GM21367 (cell line): ENCODE data around the gene TUBB.
A peak's percentile ranks its signal among the peaks of the same experiment; 100 is the strongest.
"Not testable (repeated sequence)": the region's sequence is repeated elsewhere in the genome, so short reads cannot be mapped to it uniquely, and the experiment has no call there.

Source experiments
- ATAC-seq: cut with Tn5 transposase; IDR thresholded peaks from one replicate; pipeline ENCODE4 v1.9.1; 2021; ENCODE audit not compliant: unreplicated experiment

The TUBB gene

DNA sequence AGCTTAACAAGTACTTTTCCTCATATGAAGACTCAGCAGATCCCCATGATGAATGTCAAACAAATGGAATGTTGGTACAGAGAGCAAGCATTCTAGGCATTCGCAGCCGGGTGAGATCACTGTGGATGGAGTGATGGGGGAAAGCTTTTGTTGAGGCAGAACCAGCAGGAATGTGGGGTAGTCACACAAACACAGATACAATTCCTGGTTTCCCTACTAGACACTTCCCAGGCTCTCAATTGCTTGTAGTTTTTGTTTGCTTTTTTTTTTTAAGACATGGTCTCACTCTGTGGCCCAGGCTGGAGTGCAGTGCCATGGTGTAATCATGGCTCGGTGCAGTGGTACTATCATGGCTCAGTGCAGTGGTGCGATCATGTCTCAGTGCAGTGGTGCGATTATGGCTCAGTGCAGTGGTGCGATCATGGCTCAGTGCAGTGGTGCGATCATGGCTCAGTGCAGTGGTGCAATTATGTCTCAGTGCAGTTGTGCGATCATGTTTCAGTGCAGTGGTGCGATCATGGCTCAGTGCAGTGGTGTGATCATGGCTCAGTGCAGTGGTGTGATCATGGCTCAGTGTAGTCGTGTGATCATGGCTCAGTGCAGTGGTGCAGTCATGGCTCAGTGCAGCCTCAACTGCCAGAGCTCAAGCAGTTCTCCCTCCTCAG is 39.6 kb downstream of the TUBB start:
- ATAC-seq = no peak

DNA sequence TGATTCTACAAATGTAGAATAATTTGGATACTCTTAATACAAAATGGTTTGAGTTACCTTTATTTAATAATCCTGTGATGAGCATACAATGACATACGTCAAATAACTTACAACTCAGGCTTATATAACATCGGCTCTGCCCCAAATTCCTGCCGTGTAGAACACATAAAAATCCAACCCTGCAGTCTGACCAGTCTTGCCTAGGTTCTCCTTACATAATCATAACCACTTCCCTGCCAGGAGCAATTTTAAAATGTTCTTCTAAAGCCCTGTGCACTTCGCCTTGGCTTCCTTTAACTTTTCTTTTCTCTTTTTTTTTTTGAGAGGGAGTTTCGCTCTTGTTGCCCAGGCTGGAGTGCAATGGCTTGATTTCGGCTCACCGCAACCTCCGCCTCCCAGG is 40.4 kb downstream of the TUBB start:
- no peak for ATAC-seq

DNA sequence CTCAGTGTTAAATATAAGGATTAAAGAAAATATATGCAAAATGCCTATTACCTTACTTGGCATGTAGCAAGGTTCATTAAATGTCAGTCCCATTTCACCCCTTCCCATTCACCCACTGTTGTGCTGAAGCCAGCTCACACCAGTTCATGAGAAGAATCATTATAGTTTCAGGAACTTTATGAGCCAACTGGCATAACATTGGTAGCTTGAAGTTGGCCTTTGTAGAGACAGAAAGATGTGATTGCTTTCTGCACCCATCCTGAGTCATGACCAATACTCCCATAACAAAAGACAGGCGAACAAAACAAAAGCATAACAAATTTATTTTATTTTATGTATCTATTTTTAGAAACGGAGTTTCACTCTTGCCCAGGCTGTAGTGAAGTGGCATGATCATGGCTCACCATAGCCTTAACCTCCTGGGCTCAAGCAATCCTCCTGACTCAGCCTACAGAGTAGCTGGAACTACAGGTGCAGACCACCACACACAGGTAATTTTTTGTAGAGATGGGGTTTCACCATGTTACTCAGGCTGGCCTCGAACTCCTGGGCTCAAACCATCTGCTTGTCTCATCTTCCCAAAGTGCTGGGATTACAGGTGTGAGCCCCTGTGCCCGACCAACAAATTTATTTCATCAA is 41.8 kb downstream of the TUBB start:
- ATAC-seq = no peak

DNA sequence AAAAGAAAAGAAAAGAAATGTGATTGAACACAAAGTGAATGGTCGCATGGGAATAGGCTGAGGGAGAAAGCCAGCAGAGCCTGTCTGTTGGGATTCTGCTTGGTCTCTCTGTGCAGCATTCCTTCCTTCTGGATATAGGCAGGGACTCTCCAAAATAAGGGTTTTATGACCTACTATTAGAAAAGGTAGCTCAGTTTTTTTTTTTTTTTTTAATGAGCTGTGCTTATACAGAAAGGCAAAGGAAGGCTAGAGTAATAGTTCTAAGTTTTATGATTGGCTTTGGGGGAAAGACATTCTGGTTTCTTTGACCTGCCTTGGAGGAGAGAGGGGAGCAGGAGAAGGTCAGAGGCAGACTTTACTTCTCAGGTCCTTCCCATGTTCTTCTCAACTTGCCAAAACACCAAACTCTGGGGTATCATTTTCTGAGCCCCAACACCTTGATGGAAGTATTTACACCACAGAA is 43.0 kb downstream of the TUBB start:
- no peak for ATAC-seq

DNA sequence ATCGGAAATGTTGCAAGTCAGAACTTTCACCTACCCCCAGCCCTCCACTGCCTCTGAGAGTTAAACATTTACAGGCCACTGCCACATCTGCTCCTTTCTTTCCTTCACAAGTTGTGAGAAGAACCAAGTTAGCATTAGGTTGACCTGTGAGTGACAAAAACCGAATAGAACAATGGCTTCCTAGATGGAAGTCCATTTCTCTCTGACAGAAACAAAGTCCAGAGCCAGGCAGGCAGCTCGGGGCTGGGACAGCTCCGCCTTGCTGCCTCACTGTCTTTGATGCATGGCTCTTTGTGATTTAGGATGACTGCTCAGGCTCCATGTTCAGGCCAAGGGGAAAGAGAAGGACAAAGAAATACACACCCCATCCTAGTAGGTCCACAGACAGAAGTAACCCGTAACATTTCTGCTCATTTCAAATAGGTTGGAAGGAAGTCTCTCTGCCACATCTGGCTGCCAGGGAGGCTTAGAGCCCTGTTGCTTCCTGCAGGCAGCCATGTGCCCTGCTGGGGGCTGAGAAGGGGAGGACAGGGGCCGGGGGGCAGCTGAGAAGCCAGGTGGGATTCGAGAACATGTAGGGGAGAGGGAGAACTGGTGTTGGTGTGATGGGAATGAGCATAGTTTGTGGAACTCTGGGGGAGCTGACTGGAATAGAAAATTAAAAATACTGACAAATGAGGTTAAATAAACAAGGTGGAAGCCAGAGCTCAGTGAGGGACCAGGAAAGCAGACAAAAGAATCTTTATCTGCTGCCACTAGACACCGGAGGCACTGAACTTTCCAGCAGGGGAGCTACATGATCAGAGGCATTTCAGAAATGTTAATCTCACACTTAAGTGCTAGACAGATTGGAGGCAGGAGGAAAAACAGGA is 43.7 kb downstream of the TUBB start:
- no peak for ATAC-seq

DNA sequence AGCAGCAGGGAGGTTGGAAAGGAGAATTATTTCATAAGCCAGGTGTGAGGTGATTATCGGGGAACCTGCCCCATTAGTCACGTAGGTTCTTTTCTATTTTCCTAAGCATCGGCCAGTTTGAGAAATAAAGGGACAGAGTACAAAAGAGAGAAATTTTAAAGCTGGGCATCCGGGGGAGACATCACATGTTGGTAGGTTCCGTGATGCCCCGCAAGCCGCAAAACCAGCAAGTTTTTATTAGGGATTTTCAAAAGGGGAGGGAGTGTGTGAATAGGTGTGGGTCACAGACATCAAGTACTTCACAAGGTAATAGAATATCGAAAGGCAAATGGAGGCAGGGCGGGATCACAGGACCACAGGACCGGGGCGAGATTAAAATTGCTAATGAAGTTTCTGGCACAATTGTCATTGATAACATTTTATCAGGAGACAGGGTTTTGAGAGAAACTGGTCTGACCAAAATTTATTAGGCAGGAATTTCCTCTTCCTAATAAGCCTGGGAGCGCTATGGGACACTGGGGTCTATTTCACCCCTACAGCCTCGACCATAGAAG is 44.4 kb downstream of the TUBB start:
- not testable (repeated sequence) for ATAC-seq

DNA sequence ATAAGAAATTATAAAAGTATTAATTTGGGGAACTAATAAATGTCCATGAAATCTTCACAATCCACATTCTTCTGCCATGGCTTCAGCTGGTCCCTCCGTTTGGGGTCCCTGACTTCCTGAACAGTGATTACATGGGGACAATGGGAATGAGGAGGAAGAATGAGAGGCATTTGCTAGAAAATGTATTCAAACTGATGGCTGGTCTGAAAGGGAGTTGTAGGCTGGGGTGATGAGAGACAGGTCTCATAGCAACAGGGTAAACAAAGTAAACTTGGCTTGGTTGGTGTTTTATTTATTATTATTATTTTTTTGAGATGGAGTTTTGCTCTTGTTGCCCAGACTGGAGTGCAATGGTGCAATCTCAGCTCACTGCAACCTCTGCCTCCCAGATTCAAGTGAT is 45.3 kb downstream of the TUBB start:
- ATAC-seq = not testable (repeated sequence)

DNA sequence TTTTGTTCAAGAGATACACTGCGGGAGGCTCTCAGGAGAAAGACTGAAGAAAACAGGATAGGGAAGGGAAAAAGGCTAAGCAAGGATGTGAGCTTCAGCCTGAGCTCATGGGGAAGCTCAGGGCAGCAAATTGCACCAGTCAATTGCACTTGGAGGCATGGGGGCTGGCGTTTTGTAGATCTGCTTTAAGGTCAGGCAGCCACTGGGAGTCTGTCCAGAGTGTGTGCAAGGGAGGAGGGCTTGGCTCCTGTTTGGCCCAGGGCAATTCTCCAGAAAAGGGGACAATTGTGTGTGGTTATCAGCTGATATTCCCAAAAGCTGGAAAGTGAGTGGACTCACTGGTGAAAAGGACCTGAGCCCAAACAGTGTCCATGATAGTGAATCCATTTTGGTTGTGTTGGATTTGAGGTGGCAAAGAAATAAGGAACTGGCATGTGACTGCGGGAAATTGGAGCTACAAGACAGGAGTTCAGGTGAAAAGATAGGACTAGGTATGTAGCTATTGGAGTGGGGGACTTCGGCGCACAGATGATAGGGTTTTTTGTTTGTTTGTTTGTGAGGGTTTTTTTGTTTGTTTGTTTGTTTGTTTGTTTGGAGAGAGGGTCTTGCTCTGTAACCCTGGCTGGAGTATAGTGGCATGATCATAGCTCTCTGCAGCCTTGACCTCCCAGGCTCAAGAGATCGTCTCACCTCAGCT is 46.5 kb downstream of the TUBB start:
- ATAC-seq = no peak

DNA sequence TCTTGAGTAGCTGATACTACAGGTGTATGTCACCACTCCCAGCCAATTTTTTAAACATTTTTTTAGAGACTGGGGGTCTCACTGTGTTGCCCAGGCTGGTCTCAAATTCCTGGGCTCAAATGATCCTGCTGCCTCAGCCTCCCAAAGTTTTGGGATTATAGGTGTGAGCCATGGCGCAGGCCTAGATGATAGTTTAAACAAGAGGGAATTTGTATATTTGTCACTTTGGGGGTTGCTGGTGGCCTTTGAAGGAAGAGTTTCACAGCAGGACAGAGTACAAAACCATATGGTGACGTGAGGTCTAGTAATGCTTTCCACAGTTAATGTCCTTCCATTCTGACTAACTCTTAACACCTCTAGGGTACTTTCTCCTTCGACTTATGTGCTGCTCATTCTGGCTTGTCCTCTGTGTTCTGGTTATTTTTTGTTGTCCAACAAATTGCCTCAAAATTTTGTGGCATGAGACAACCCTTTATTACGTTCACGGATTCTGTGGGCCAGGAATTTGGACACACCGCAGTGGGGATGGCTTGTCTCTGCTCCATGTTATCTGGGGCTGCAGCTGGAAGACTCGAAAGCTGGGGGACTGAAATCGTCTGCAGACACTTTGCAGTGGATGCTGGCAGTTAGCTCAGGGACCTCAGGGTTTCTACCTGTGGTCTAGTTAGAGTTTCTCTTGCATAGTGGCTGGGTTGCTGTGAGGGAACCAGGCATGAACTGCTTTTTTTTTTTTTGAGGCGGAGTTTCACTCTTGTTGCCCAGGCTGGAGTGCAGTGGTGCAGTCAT is 47.2 kb downstream of the TUBB start:
- peak; percentile 41 for ATAC-seq

DNA sequence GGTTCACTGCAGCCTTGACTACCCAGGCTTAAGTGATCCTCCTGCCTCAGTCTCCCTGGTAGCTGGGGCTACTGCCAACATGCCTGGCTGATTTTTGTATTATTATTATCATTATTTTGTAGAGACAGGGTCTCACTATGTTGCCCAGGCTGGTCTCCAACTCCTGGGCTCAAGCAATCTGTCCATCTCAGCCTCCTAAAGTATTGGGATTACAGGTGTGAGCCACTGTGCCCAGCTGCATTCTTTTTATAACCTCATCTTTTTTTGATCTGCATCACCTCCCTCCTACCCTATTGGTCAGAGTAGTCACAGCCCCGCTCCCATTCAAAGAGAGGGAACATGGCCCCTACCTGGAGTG is 47.8 kb downstream of the TUBB start:
- ATAC-seq = no peak

DNA sequence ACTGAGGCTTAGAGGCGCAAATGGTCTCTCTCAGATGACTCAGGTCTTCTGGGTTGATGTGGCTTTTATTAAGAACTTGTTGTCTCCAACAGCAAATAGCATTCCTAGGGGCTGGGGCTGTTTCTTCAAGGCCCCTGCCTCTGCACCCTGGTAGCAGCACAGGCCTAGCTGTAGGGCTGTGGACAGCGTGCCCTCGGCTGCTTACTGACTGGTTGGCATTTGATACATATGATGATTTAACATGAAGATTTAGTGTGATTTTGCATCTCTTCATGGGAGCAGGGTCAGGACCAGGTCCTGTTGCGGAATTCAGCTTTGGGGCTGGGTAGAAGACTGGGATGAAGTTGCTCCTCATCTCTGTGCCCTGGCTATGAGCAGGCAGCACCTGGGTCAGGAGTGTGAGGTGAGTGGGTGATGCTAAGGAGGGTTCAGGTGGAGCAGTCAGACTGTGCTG is 48.5 kb downstream of the TUBB start:
- ATAC-seq = no peak

DNA sequence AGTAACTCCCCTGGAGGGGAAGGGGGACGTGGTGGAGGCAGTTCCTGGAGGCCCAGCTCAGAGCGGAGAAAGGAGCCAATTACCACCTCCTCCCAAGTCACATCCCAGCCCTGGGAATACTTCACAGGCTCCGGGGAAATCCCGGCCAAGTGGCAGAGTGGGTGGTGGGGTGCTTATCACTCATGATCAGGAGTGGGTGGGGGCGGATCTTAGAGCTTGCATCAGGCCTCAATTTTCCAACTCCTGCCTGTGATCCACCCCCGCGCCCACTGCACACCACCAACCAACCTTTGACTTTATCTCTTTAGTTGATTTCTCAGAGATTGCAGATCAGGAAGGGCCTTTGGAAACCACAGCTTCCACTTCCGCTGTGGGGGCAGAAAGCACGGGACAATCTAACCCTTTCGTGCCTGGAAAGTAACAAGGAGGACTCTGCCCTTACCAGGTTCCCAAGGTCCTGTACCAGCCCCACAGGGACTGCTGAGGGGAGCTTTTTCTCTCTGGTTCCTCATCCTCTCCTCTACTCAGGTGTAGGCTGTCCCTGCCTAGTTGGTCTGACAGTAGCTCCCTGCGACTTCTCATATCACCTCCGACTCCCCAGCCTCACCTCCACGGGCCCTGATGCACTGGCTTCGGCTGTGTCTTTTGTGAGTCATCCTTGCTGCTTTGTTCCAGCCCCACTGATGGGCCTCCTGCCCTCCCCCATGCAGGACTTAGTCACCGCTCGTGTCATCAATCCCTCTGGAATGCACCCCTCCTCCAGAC is 49.1 kb downstream of the TUBB start:
- ATAC-seq = no peak

DNA sequence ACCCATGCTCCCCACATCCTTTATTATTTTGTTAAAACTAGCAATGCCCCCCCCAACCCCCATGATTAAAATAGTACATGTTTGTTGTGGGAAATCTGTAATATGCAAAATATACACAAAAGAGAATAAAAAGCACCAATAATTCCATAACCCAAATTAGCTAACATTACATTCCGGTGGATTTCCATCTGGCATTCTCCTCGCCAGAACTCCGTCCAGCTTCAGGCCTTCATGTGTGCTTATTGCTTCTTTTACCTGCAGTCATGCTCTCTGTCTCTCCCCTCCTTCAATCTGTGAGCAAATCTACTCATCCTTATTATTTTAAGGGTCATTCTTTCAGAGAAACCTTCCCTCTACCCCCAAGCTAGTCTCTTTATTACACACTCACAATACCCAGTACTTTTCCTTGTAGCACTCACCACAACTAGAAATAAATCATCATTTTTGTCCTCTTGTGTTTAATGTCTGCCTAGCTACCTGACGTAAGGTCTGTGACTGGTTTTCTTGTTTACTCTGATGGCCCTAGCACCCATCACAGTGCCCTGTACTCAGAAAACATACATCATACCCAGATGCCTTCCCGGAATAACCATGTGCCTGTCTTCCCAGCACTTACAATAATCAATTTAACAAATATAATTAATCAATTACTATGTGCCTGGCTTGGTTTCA is 49.8 kb downstream of the TUBB start:
- ATAC-seq = no peak

DNA sequence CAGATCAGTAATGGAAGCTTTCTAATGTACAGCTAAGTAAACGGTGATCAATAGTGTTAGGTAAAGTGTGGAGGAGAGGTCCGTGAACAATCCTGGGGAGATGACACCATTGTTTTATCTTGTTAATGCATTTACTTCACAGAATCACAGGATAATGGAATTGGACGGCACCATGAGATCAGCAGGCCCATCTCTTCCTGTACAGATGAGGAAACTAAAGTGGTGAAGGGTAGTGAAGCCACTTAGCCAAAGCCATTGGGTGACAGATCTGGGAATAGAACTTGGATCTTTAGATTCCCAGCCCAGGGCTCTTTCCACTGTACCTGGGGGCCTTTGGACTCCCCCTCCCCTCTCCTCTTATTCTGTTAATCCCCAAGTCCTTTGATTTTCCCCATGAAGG is 50.4 kb downstream of the TUBB start:
- ATAC-seq = no peak

DNA sequence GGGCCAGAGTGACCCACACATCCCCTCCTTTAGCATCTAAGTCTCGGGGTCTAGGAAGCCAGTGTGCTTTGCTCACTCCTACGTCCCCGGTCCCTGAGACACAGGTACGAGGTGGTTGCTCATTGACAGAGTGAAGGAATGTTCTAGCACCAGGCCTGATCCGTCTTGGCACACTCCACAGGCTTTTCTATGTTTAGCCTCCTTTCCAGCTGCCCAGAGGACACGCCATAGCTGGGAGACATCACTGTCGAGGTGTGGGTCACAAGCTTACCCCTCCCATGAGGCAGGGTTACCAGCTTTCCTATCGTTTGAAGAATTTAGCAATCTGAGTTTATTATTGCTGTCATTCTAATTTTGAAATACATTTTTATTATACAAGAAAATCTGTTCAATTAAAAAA is 54.5 kb downstream of the TUBB start:
- ATAC-seq = no peak
